PC-9 (cell line): ENCODE results near the gene CD44. TPM values are rescaled to one million over a fixed set of nuclear protein-coding genes. Genes with fewer than 3 reads are reported as not detected.
A peak's percentile ranks its signal among the peaks of the same experiment; 100 is the strongest.

ENCODE experiments used
- BruUV-seq: library from RNA; stranded (reverse); fragments of 400-500 nt; replicated peaks from 2 replicates; lab custom pipeline; 2021; lab: Mats Ljungman, UMichigan
- CTCF ChIA-PET: fragments of 300-600 bp; sonication (Branson Sonifier 250); formaldehyde crosslinking; loops from one replicate; lab custom pipeline; 2022; ENCODE audit warnings: antibody characterized with exemption; lab: Charles Lee
- POLR2A ChIA-PET: fragments of 300-600 bp; sonication (Branson Sonifier 250); formaldehyde crosslinking; loops from one replicate; lab custom pipeline; 2022; ENCODE audit warnings: antibody characterized with exemption; ENCODE audit not compliant: unreplicated experiment; lab: Charles Lee
- DNase-seq, 2 experiments: peaks; one replicate each; pipeline versions ENCODE4 v3.0.0 to v3.0.0-alpha.2; 2015 to 2022; ENCODE audit warnings: mixed read lengths in 1 of 2
- H2AFZ ChIP-seq: fragments of 200-600 bp; sonication (generic); 2 replicates; pipeline ENCODE4 v1.8.1; 2017; ENCODE audit warnings: antibody characterized with exemption
- H3F3A ChIP-seq: fragments of 200-600 bp; sonication (generic); 2 replicates; pipeline ENCODE4 v1.8.1; 2017; ENCODE audit warnings: antibody characterized with exemption, mild to moderate bottlenecking, low read depth; ENCODE audit not compliant: insufficient read depth
- H3K27ac ChIP-seq: fragments of 200-600 bp; sonication (generic); 2 replicates; pipeline ENCODE4 v1.6.1; 2016; ENCODE audit warnings: mixed run types
- H3K27me3 ChIP-seq: fragments of 200-600 bp; sonication (generic); 2 replicates; pipeline ENCODE4 v1.6.1; 2016; ENCODE audit warnings: low read depth, mixed run types; ENCODE audit not compliant: insufficient read depth
- H3K36me3 ChIP-seq: fragments of 200-600 bp; sonication (generic); 2 replicates; pipeline ENCODE4 v1.6.1; 2016; ENCODE audit warnings: low read depth, mixed run types
- H3K4me1 ChIP-seq: fragments of 200-600 bp; sonication (generic); replicated peaks from 2 replicates; pipeline ENCODE4 v1.6.1; 2016; ENCODE audit warnings: mixed run types; ENCODE audit not compliant: insufficient read depth
- H3K4me2 ChIP-seq: fragments of 200-600 bp; sonication (generic); 2 replicates; pipeline ENCODE4 v1.6.1; 2017; ENCODE audit warnings: mixed run types
- H3K4me3 ChIP-seq: fragments of 200-600 bp; sonication (generic); 2 replicates; pipeline ENCODE4 v1.6.1; 2016; ENCODE audit warnings: mixed run types
- H3K79me2 ChIP-seq: fragments of 200-600 bp; sonication (generic); 2 replicates; pipeline ENCODE4 v1.6.1; 2017; ENCODE audit warnings: low read depth, mixed run types
- H3K9me2 ChIP-seq: fragments of 200-600 bp; sonication (generic); 2 replicates; pipeline ENCODE4 v1.8.1; 2017; ENCODE audit warnings: mild to moderate bottlenecking; ENCODE audit not compliant: insufficient read depth
- H3K9me3 ChIP-seq: fragments of 200-600 bp; sonication (generic); 2 replicates; pipeline ENCODE4 v1.8.1; 2016; ENCODE audit warnings: low read depth; ENCODE audit not compliant: insufficient read depth
- H4K20me1 ChIP-seq: fragments of 200-600 bp; sonication (generic); 2 replicates; pipeline ENCODE4 v1.8.1; 2017; ENCODE audit not compliant: insufficient read depth
- EZH2 ChIP-seq: fragments of 200-600 bp; sonication (generic); IDR thresholded peaks from 2 replicates; pipeline ENCODE4 v1.8.0; 2017; ENCODE audit warnings: antibody characterized with exemption, low read depth
- intact Hi-C: fragments of 100-400 bp; cut with micrococcal nuclease; formaldehyde crosslinking; loops from one replicate; pipeline ENCODE4 v1.10.0; 2022; ENCODE audit not compliant: unreplicated experiment
- total RNA-seq: library from RNA; stranded (reverse); gene quantifications from 2 replicates; pipeline ENCODE4 v1.2.3, GENCODE V29; 2021
- TF ChIP-seq, protein P1 (sequence below): fragments of 200-600 bp; sonication (generic); conservative IDR thresholded peaks from 2 replicates; pipeline ENCODE4 v1.6.1; 2017; ENCODE audit warnings: mixed run types, antibody characterized with exemption, mild to moderate bottlenecking, moderate library complexity

The CD44 gene
- total RNA-seq, 1 experiment from 2014 or later: 775 TPM

DNA sequence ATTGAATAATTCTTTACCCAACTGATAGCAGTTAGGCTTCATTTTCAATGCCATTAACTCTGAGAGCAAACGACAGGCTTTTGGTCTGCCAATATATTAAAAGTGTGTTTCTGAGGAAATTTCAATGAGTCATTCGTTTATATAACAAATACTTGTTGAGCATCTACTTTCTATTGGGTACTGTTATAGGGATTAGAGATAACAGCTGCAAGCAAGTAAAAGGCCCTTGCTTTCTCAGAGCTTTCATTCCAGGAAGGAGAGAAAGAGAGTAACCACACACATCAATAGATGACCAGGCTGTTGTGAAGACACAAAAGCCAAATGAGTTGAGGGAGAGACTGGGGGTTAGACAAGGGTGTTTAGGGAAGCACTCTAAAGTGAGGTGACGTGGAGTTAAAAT lies 35.7 kb downstream of the CD44 start:
- H3K36me3 ChIP-seq: peaks cover 74% of the 10 kb centered on the region
- peaks cover 99% of the 10 kb centered on the region for H3K79me2 ChIP-seq
- POLR2A ChIA-PET: interaction anchor here (0.7 to 0.8 kb wide), 2 partner anchors 9 to 183 kb away, joined by 4 to 5 read pairs; no protein-coding TSS in a partner anchor
- CTCF ChIA-PET: interaction anchor here (0.6 to 0.7 kb wide), 3 partner anchors 25 to 165 kb away, joined by 3 to 8 read pairs (median 8); no protein-coding TSS in a partner anchor
- no peaks in the 10 kb centered on the region for H3K27me3 ChIP-seq
- intact Hi-C loops: no loop called here
- peak overlapping the region; percentile 81 for H3K4me2 ChIP-seq
- H2AFZ ChIP-seq: no peak overlapping the region
- H3K9me2 ChIP-seq: no peaks in the 10 kb centered on the region
- H3K9me3 ChIP-seq: no peaks in the 10 kb centered on the region
- H4K20me1 ChIP-seq: no peaks in the 10 kb centered on the region
- no TSS peak for BruUV-seq
- TF ChIP-seq, protein P1, sequence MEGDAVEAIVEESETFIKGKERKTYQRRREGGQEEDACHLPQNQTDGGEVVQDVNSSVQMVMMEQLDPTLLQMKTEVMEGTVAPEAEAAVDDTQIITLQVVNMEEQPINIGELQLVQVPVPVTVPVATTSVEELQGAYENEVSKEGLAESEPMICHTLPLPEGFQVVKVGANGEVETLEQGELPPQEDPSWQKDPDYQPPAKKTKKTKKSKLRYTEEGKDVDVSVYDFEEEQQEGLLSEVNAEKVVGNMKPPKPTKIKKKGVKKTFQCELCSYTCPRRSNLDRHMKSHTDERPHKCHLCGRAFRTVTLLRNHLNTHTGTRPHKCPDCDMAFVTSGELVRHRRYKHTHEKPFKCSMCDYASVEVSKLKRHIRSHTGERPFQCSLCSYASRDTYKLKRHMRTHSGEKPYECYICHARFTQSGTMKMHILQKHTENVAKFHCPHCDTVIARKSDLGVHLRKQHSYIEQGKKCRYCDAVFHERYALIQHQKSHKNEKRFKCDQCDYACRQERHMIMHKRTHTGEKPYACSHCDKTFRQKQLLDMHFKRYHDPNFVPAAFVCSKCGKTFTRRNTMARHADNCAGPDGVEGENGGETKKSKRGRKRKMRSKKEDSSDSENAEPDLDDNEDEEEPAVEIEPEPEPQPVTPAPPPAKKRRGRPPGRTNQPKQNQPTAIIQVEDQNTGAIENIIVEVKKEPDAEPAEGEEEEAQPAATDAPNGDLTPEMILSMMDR: no peak
- no peak for TF ChIP-seq EZH2
- peak overlapping the region; percentile 33; the same call in 1 of the 2 replicates for H3K4me3 ChIP-seq
- peak in 1 of 2 experiments; percentile 73 for DNase-seq
- H3K27ac ChIP-seq: peak overlapping the region; percentile 92
- H3F3A ChIP-seq: peaks cover 92% of the 10 kb centered on the region
- H3K4me1 ChIP-seq: peaks cover 95% of the 10 kb centered on the region

DNA sequence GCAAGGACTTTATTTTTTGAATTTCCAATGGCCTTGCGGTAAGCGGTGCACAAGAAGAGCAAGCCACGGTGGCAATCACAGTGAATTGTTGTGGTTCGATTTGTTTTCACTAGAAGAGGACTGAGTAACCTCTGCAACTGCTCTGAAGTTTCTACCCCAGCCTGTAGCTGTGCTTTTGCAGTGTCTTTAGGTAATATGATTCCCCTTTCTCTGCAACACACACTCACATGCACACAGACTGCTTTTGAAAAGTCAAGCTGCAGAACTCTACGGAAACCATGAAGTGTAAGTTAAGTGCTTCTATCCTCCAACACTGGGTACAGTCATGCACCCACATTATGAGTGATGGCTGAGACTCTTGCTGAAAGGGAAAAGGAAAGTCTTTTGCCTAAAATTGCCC lies 38.4 kb downstream of the CD44 start:
- no peaks in the 10 kb centered on the region for H3K9me3 ChIP-seq
- no peaks in the 10 kb centered on the region for H3K9me2 ChIP-seq
- no peak overlapping the region for H3K4me3 ChIP-seq
- H3K27ac ChIP-seq: peak overlapping the region; percentile 63
- no peak overlapping the region for H2AFZ ChIP-seq
- H4K20me1 ChIP-seq: no peaks in the 10 kb centered on the region
- peaks cover 94% of the 10 kb centered on the region for H3K79me2 ChIP-seq
- CTCF ChIA-PET: no interaction called here
- DNase-seq: no peak
- H3K4me2 ChIP-seq: peak overlapping the region; percentile 39
- intact Hi-C loops: no loop called here
- TF ChIP-seq, protein P1: no peak
- no peak for TF ChIP-seq EZH2
- no TSS peak for BruUV-seq
- H3F3A ChIP-seq: peaks cover 86% of the 10 kb centered on the region
- POLR2A ChIA-PET: no interaction called here
- H3K27me3 ChIP-seq: no peaks in the 10 kb centered on the region
- peaks cover 70% of the 10 kb centered on the region for H3K36me3 ChIP-seq
- peaks cover 87% of the 10 kb centered on the region for H3K4me1 ChIP-seq

DNA sequence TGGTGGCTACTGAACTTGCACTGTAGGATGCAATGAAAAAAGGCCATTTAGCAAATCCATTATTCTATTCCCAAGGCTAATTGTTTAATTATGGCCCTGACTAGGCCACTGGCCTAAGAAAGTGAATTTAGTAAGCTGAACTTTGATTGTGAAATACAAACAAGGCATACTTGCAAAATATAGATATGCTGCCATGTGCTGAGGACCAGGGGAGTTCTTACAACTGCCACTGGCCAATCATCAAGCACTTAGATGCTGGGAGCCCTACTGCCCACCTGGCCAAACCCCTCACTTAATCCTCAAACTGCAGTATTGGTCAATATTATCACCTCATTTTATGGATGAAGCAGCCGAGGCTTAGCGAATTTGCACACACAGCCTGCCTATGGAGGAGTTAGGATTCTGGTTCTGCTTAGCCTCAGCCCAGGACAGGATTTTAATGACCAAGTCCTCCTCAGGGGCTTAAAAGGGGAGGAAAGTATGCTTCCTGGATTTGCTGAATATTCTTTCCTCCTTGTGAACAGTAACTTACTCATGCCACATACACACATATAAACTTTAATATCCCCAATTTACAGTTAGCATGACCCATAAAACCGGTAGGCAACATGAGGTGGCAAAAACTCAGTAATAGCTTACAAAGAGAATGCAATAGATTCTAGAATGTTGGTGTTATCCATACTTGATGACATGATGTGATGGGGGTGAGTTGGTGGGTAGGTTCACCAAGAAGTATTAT lies 39.3 kb downstream of the CD44 start:
- H3K4me2 ChIP-seq: peak overlapping the region; percentile 39
- H3F3A ChIP-seq: peaks cover 86% of the 10 kb centered on the region
- no TSS peak for BruUV-seq
- peaks cover 87% of the 10 kb centered on the region for H3K4me1 ChIP-seq
- TF ChIP-seq, protein P1: no peak
- no peak for TF ChIP-seq EZH2
- ChIA-PET CTCF (interaction anchor here (1.2 kb wide), 1 partner anchor 34 kb away, joined by 3 read pairs; no protein-coding TSS in a partner anchor), POLR2A (interaction anchor here (0.5 to 0.7 kb wide), 3 partner anchors 29 to 66 kb away, joined by 5 to 12 read pairs (median 5); no protein-coding TSS in a partner anchor)
- intact Hi-C loops: no loop called here
- H3K4me3 ChIP-seq: no peak overlapping the region
- H3K27ac ChIP-seq: peak overlapping the region; percentile 63
- no peaks in the 10 kb centered on the region for H3K27me3 ChIP-seq
- peaks cover 74% of the 10 kb centered on the region for H3K36me3 ChIP-seq
- no peak overlapping the region for H2AFZ ChIP-seq
- H3K9me3 ChIP-seq: no peaks in the 10 kb centered on the region
- no peaks in the 10 kb centered on the region for H3K9me2 ChIP-seq
- H4K20me1 ChIP-seq: no peaks in the 10 kb centered on the region
- H3K79me2 ChIP-seq: peaks cover 95% of the 10 kb centered on the region
- DNase-seq: no peak
